ENCODE measurements around the gene PAX1. TPM values are rescaled to one million over a fixed set of nuclear protein-coding genes. Genes with fewer than 3 reads are reported as not detected.

The PAX1 gene
- total RNA-seq, 1 donor from 2014 or later, result not detected

- DNase-seq (no peak), ATAC-seq (ENCODE audit: poor library complexity) (no peak)
- intact Hi-C loops (cut with DNase I), result loop anchor here (10.0 kb wide), 1 partner anchor 600 kb away; no protein-coding TSS in a partner anchor
These were observed 9.1 kb downstream of the PAX1 start for GRCh38 chr20:21714297-21715192.

- intact Hi-C loops (cut with DNase I), result loop anchor here (10.0 kb wide), 1 partner anchor 599 kb away; no protein-coding TSS in a partner anchor
- DNase-seq, result no peak
- no peak for ATAC-seq (ENCODE audit: poor library complexity)
These were observed 9.9 kb downstream of the PAX1 start for GRCh38 chr20:21715193-21715881.

DNA sequence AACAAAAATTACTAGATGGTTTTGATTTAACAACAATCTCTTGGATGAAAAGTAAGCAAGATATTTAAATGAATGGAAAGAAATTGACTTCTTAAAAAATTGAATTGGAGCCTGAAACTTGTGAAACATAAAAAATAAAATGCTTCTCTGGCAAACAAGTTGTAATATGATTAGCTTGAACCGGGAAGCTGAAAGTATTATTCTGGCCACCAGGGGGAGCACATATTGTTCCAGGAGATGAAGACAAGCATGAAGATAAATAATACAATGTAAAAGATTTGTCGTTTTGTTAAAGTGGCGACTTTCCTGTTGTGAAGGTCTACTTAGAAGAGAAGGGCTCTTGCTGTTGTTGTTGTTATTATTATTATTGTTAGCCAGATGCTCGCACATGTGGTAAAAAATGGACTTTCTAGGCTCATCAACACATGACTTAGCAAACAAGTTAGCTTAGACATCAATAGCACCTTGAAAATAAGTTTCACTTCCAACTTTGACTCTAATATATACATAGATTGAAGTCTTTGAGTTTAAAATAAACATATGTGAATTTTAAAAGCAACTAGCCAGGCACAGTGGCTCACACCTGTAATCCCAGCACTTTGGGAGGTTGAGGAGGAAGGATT, 14.2 kb downstream of the PAX1 start:
- no peak for ATAC-seq (ENCODE audit: poor library complexity)
- DNase-seq, result no peak
- intact Hi-C loops (cut with DNase I), result loop anchor here (10.0 kb wide), 1 partner anchor 595 kb away; no protein-coding TSS in a partner anchor

DNA sequence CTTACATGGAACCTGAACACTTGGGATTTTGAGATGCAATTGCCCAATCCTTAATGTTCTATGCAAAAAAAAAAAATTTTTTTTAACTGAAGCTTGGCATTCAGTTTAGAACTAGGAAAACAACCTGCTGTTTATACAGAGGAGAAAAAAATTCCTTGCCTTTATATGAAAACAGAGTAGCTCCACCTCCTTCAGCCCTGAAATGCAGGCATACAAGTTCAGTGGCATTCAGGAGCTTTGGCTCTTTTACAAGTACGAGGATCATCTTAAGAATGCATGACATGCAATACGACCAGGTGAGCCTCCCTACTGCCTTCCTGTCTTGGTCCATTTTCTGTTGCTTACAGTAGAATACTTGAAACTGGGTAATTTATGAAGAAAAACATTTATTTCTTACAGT, 20.4 kb downstream of the PAX1 start:
- ATAC-seq (ENCODE audit: poor library complexity) (no peak), DNase-seq (no peak)
- intact Hi-C loops (cut with DNase I), result no loop called here

GRCh38 chr20:21729316-21729715, 23.9 kb downstream of the PAX1 start:
- ATAC-seq (ENCODE audit: poor library complexity), result no peak
- DNase-seq, result no peak
- intact Hi-C loops (cut with DNase I), result no loop called here

DNA sequence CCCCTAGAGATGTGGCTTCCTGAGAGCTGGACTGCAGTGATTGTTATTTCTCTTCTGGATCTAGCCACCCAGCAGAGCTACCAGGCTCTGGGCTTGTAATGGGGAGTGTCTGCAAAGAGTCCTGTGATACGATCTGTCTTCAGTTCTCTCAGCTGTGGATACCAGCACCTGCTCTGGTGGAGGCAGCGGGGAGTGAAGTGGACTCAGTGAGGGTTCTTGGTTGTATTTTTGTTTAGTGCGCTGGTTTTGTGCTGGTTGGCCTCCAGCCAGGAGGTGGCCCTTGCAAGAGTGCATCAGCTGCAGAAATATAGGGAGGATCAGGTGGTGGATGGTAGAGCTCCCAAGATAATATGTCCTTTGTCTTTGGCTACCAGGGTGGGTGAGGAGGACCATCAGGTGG, 33.7 kb downstream of the PAX1 start:
- ATAC-seq (ENCODE audit: poor library complexity) (no peak), DNase-seq (no peak)
- intact Hi-C loops (cut with DNase I), result no loop called here

DNA sequence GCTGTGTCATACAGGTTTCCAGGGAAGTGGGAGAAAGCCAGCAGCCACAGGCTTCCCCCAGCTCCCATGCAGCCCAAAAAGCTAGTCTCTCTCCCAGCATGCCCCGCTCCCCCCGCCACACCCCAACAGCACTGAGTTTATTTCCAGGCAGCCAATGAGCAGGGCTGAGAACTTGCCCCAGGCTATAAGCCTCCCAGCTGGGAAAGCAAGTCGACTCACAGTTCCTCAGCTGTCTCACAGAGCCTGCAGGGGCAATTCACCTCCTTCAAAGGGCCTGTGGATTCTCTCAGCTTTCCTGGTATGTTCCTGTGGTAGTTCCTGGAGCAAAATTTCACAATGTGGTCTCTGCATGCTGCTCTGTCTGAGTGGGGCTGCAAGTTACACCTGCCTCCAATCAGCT, 34.2 kb downstream of the PAX1 start:
- ATAC-seq (ENCODE audit: poor library complexity), result no peak
- intact Hi-C loops (cut with DNase I), result no loop called here
- DNase-seq, result no peak

DNA sequence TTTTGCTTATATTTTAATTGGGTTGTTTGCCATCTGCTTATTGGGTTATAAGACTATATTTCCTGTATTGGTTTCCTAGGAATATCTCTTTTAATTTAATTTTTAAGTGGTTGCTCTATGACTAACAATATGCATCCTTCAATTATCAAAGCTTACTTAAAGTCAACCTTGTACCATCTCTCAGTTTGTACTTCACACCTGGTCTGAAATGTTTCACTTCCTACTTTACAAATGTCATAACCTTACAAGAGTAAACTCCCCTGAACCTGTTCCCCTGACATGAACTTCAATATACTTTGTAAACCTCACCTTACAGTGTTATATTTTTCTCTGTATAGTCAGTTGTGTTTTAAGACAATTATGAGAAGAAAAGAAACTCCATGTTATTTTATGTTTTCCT, 35.8 kb downstream of the PAX1 start:
- ATAC-seq (ENCODE audit: poor library complexity) (no peak), DNase-seq (no peak)
- intact Hi-C loops (cut with DNase I), result no loop called here

- ATAC-seq (ENCODE audit: poor library complexity), result no peak
- no peak for DNase-seq
- intact Hi-C loops (cut with DNase I), result no loop called here
These were observed 57.2 kb downstream of the PAX1 start for GRCh38 chr20:21762646-21763045.

- no peak for DNase-seq
- intact Hi-C loops (cut with DNase I), result no loop called here
- ATAC-seq (ENCODE audit: poor library complexity), result no peak
These were observed 61.8 kb downstream of the PAX1 start for GRCh38 chr20:21767200-21767738.

GRCh38 chr20:21767739-21768223, 62.3 kb downstream of the PAX1 start:
- intact Hi-C loops (cut with DNase I), result no loop called here
- DNase-seq, result no peak
- ATAC-seq (ENCODE audit: poor library complexity), result no peak

Other genes with a start within 250 kb of the PAX1 start
- not detected for gene NKX2-2, start 191.6 kb upstream of the PAX1 start, total RNA-seq